Neural cell (in vitro differentiated cells): ENCODE data around the gene AMFR. TPM values are rescaled to one million over a fixed set of nuclear protein-coding genes. Genes with fewer than 3 reads are reported as not detected.

Experiments
- H2AFZ ChIP-seq: fragments of 200-600, 300-800 bp; sonication (generic), shearing (Covaris generic); 2 replicates; pipeline ENCODE4 v1.6.0; 2014; ENCODE audit warnings: low read depth, mild to moderate bottlenecking, antibody characterized with exemption, low read length, moderate library complexity
- H3F3A ChIP-seq: fragments of 200-600 bp; shearing (Covaris generic); 2 replicates; pipeline ENCODE4 v1.6.1; 2016; ENCODE audit warnings: mild to moderate bottlenecking, moderate library complexity, mixed read lengths, antibody characterized with exemption, low read length; ENCODE audit not compliant: insufficient read depth, poor library complexity, severe bottlenecking
- H3K27ac ChIP-seq: fragments of 200-600, 300-800 bp; sonication (generic), shearing (Covaris generic); 2 replicates; pipeline ENCODE4 v1.5.1; 2014; ENCODE audit warnings: mild to moderate bottlenecking, low read length, moderate library complexity
- H3K27me3 ChIP-seq: fragments of 300-800, 200-600 bp; sonication (generic), shearing (Covaris generic); 2 replicates; pipeline ENCODE4 v1.6.0; 2014; ENCODE audit warnings: mild to moderate bottlenecking, low read depth, low read length, moderate library complexity; ENCODE audit not compliant: insufficient read depth
- H3K36me3 ChIP-seq: fragments of 300-800, 200-600 bp; sonication (generic), shearing (Covaris generic); 2 replicates; pipeline ENCODE4 v1.5.1; 2014; ENCODE audit warnings: mild to moderate bottlenecking, antibody characterized with exemption, low read length, moderate library complexity; ENCODE audit not compliant: insufficient read depth
- H3K4me2 ChIP-seq: fragments of 300-800, 200-600 bp; sonication (generic), shearing (Covaris generic); 2 replicates; pipeline ENCODE4 v1.6.0; 2014; ENCODE audit warnings: mild to moderate bottlenecking, low read length
- H3K4me3 ChIP-seq: fragments of 300-800, 200-600 bp; sonication (generic), shearing (Covaris generic); 2 replicates; pipeline ENCODE4 v1.5.1; 2014; ENCODE audit warnings: mild to moderate bottlenecking, low read length, moderate library complexity
- H3K79me2 ChIP-seq: fragments of 200-600 bp; shearing (Covaris generic); replicated peaks from 2 replicates; pipeline ENCODE4 v1.6.0; 2014; ENCODE audit warnings: mild to moderate bottlenecking, low read length, moderate library complexity; ENCODE audit not compliant: insufficient read depth
- H3K9ac ChIP-seq: fragments of 300-800, 200-600 bp; sonication (generic), shearing (Covaris generic); 2 replicates; pipeline ENCODE4 v1.6.1; 2016; ENCODE audit warnings: mild to moderate bottlenecking, low read length, mixed read lengths
- H3K9me2 ChIP-seq: fragments of 200-600 bp; shearing (Covaris generic); 2 replicates; pipeline ENCODE4 v1.6.1; 2016; ENCODE audit warnings: mild to moderate bottlenecking, low read length, mixed read lengths; ENCODE audit not compliant: insufficient read depth
- H3K9me3 ChIP-seq: fragments of 200-600, 300-800 bp; sonication (generic), shearing (Covaris generic); 2 replicates; pipeline ENCODE4 v1.6.1; 2016; ENCODE audit warnings: mild to moderate bottlenecking, mixed run types, low read length, moderate library complexity, mixed read lengths
- H4K20me1 ChIP-seq: fragments of 200-600 bp; shearing (Covaris generic); 2 replicates; pipeline ENCODE4 v1.6.1; 2016; ENCODE audit warnings: mild to moderate bottlenecking, mixed run types; ENCODE audit not compliant: insufficient read depth
- CTCF ChIP-seq: fragments of 450-650 bp; IDR thresholded peaks from 2 replicates; pipeline ENCODE4 v1.5.1; 2014; ENCODE audit warnings: antibody characterized with exemption, mild to moderate bottlenecking, moderate library complexity; ENCODE audit not compliant: poor library complexity, severe bottlenecking
- EP300 ChIP-seq: fragments of 450-650 bp; conservative IDR thresholded peaks from 2 replicates; pipeline ENCODE4 v1.6.1; 2014; ENCODE audit warnings: antibody characterized with exemption, mild to moderate bottlenecking, moderate library complexity; ENCODE audit not compliant: poor library complexity, severe bottlenecking
- EZH2 ChIP-seq: fragments of 200-600, 300-800 bp; shearing (Covaris generic), sonication (generic); IDR thresholded peaks from 2 replicates; pipeline ENCODE4 v1.6.1; 2014; ENCODE audit warnings: antibody characterized with exemption, low read length, borderline replicate concordance, mild to moderate bottlenecking; ENCODE audit not compliant: insufficient read depth, poor library complexity, severe bottlenecking
- MXI1 ChIP-seq: fragments of 450-650 bp; conservative IDR thresholded peaks from 2 replicates; pipeline ENCODE4 v1.6.1; 2014; ENCODE audit warnings: antibody characterized with exemption, mild to moderate bottlenecking; ENCODE audit not compliant: poor library complexity, severe bottlenecking
- POLR2AphosphoS5 ChIP-seq: IDR thresholded peaks from 2 replicates; pipeline ENCODE4 v1.6.1; 2012
- RAD21 ChIP-seq: fragments of 450-650 bp; conservative IDR thresholded peaks from 2 replicates; pipeline ENCODE4 v1.6.1; 2014; ENCODE audit warnings: antibody characterized with exemption, mild to moderate bottlenecking, moderate library complexity
- REST ChIP-seq: IDR thresholded peaks from 2 replicates; pipeline ENCODE4 v1.6.1; 2012; ENCODE audit warnings: borderline replicate concordance
- SMC3 ChIP-seq: fragments of 450-650 bp; conservative IDR thresholded peaks from 2 replicates; pipeline ENCODE4 v1.6.1; 2014; ENCODE audit warnings: antibody characterized with exemption, mild to moderate bottlenecking, moderate library complexity; ENCODE audit not compliant: poor library complexity
- TAF1 ChIP-seq: IDR thresholded peaks from 2 replicates; pipeline ENCODE4 v1.6.1; 2012; ENCODE audit warnings: low read depth
- polyA plus RNA-seq: library from polyadenylated mRNA; depleted of rRNA; stranded (reverse); fragments of >200 nt; gene quantifications from 2 replicates; pipeline ENCODE4 v1.2.3, GENCODE V29; 2014

AMFR gene
- polyA plus RNA-seq, 1 donor from 2014 or later, result 101 TPM

DNA sequence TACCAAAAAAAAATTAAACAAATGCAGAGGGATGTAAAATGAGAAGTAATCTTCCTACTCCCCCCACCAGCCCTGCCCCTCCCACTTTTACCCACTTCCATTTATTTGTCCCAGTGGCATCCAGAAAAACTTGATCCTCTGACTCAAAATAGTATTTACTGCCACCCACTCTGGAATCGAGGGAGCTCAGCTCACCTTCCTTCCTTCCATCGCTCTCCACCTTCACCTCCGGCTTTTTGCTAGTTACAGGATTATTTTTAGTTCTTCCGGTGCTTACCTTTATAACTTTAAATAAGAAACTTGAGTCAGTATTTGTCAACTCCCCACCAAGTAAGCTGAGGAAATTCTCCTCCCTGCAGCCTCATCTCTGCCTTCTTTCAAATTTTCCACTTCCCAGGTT is 94.9 kb downstream of the AMFR start:
- H3F3A ChIP-seq, result no peaks in the 10 kb centered on the region
- H3K36me3 ChIP-seq, result peaks cover 10% of the 10 kb centered on the region
- H4K20me1 ChIP-seq, result no peaks in the 10 kb centered on the region
- no peaks in the 10 kb centered on the region for H3K9me2 ChIP-seq
- no peak overlapping the region for H3K9ac ChIP-seq
- TF ChIP-seq SMC3 (no peak), MXI1 (no peak), EP300 (no peak), RAD21 (no peak), CTCF (no peak), TAF1 (no peak), POLR2AphosphoS5 (no peak), EZH2 (no peak), REST (no peak)
- H3K4me3 ChIP-seq, result no peak overlapping the region
- H2AFZ ChIP-seq, result no peak overlapping the region
- no peaks in the 10 kb centered on the region for H3K79me2 ChIP-seq
- no peaks in the 10 kb centered on the region for H3K9me3 ChIP-seq
- no peaks in the 10 kb centered on the region for H3K27me3 ChIP-seq
- no peak overlapping the region for H3K4me2 ChIP-seq
- no peak overlapping the region for H3K27ac ChIP-seq

GRCh38 chr16:56329887-56330286 is 95.5 kb downstream of the AMFR start:
- H3K9ac ChIP-seq, result no peak overlapping the region
- H3K27ac ChIP-seq, result no peak overlapping the region
- H3K79me2 ChIP-seq, result no peaks in the 10 kb centered on the region
- TF ChIP-seq EP300, result no peak
- no peak for TF ChIP-seq CTCF
- TF ChIP-seq POLR2AphosphoS5, result no peak
- TF ChIP-seq MXI1, result no peak
- no peak for TF ChIP-seq RAD21
- no peak for TF ChIP-seq SMC3
- TF ChIP-seq EZH2, result no peak
- H3K9me3 ChIP-seq, result no peaks in the 10 kb centered on the region
- H3K4me3 ChIP-seq, result no peak overlapping the region
- H2AFZ ChIP-seq, result no peak overlapping the region
- H4K20me1 ChIP-seq, result no peaks in the 10 kb centered on the region
- H3K36me3 ChIP-seq, result peaks cover 10% of the 10 kb centered on the region
- H3F3A ChIP-seq, result no peaks in the 10 kb centered on the region
- no peaks in the 10 kb centered on the region for H3K27me3 ChIP-seq
- no peaks in the 10 kb centered on the region for H3K9me2 ChIP-seq
- H3K4me2 ChIP-seq, result no peak overlapping the region
